T-cell (primary cell): ENCODE data around the gene SRP54. TPM values are rescaled to one million over a fixed set of nuclear protein-coding genes. Genes with fewer than 3 reads are reported as not detected.

Experiments
- ATAC-seq, 4 experiments: fragments of 200-7000 bp in 3 of 4; fragments of 150-1000 bp in 1 of 4; cut with Tn5 transposase; replicated peaks in 1 of 4; 1 replicate in 3 of 4; 2 replicates in 1 of 4; pipeline ENCODE4 v1.10.0; 2021; ENCODE audit warnings: moderate library complexity in 3 of 4, mild to moderate bottlenecking in 2 of 4, moderate number of reproducible peaks in 1 of 4
- CTCF ChIA-PET, 2 donors: fragments of 300-600 bp; sonication (Branson Sonifier 250); formaldehyde crosslinking; loops; one replicate each; lab custom pipeline; 2022; ENCODE audit warnings: antibody characterized with exemption in 2 of 2; lab: Charles Lee
- POLR2A ChIA-PET, 2 donors: fragments of 300-600 bp; sonication (Branson Sonifier 250); formaldehyde crosslinking; loops; one replicate each; lab custom pipeline; 2022; ENCODE audit warnings: antibody characterized with exemption in 2 of 2; lab: Charles Lee
- DNase-seq, 35 experiments: peaks; one replicate each; pipeline versions ENCODE4 v3.0.0 to v3.0.0-alpha.2; 2013 to 2023
- H3K27ac ChIP-seq: one replicate; pipeline ENCODE4 v1.5.1; 2013; ENCODE audit warnings: low read length
- H3K27me3 ChIP-seq, 2 experiments: replicated peaks in 1 of 2; 1 replicate in 1 of 2; 2 replicates in 1 of 2; pipeline versions ENCODE4 v1.6.1 to v1.7.0; 2013; ENCODE audit warnings: low read length in 1 of 2, mixed read lengths in 1 of 2; ENCODE audit not compliant: control insufficient read depth in 2 of 2, insufficient read depth in 2 of 2; ENCODE audit errors: extremely low read depth in 1 of 2
- H3K36me3 ChIP-seq, 2 donors: 1 replicate in 1 of 2; 2 replicates in 1 of 2; pipeline versions ENCODE4 v1.6.1 to v1.7.0; 2013; ENCODE audit warnings: low read length in 1 of 2; ENCODE audit not compliant: control insufficient read depth in 2 of 2, insufficient read depth in 1 of 2; ENCODE audit errors: extremely low read depth in 1 of 2
- H3K4me1 ChIP-seq, 2 experiments: 1 replicate in 1 of 2; 2 replicates in 1 of 2; pipeline versions ENCODE4 v1.6.1 to v1.7.0; 2013; ENCODE audit warnings: low read length in 2 of 2, mixed read lengths in 1 of 2; ENCODE audit not compliant: insufficient read depth in 2 of 2, control insufficient read depth in 1 of 2; ENCODE audit errors: extremely low read depth in 1 of 2
- H3K4me3 ChIP-seq, 2 donors: 1 replicate in 1 of 2; 2 replicates in 1 of 2; pipeline versions ENCODE4 v1.5.1 to v1.7.0; 2013; ENCODE audit warnings: mild to moderate bottlenecking in 2 of 2, low read length in 1 of 2, moderate library complexity in 1 of 2; ENCODE audit not compliant: control insufficient read depth in 1 of 2; ENCODE audit errors: extremely low read depth in 1 of 2
- H3K9me3 ChIP-seq: 2 replicates; pipeline ENCODE4 v1.7.0; 2013
- H3K27ac Mint-ChIP-seq, 2 donors: one replicate each; pipeline ENCODE4 v1.8.0; 2020 to 2021; ENCODE audit warnings: mild to moderate bottlenecking in 2 of 2, mixed read lengths in 2 of 2
- H3K27me3 Mint-ChIP-seq, 2 donors: one replicate each; pipeline ENCODE4 v1.8.0; 2021 to 2022; ENCODE audit warnings: mixed read lengths in 2 of 2
- H3K36me3 Mint-ChIP-seq: one replicate; pipeline ENCODE4 v1.8.0; 2021; ENCODE audit warnings: mixed read lengths
- H3K4me1 Mint-ChIP-seq, 3 donors: one replicate each; pipeline ENCODE4 v1.8.0; 2020 to 2022; ENCODE audit warnings: mixed read lengths in 3 of 3, mild to moderate bottlenecking in 1 of 3
- H3K4me3 Mint-ChIP-seq, 3 donors: one replicate each; pipeline ENCODE4 v1.8.0; 2020 to 2022; ENCODE audit warnings: mild to moderate bottlenecking in 3 of 3, mixed read lengths in 3 of 3, moderate library complexity in 3 of 3
- H3K9me3 Mint-ChIP-seq, 3 donors: one replicate each; pipeline ENCODE4 v1.8.0; 2020 to 2022; ENCODE audit warnings: mixed read lengths in 3 of 3
- WGBS: methylation state at CpG from one replicate; pipeline ENCODE4 v1.1.5; 2013; ENCODE audit warnings: missing lambda C conversion rate; ENCODE audit not compliant: insufficient coverage; 5-methylcytosine and 5-hydroxymethylcytosine counted together
- total RNA-seq, 35 experiments: library from RNA in 6 of 35; stranded (reverse) in 6 of 35; fragments of 120-200 nt in 1 of 35; gene quantifications; one replicate each; pipeline versions ENCODE4 v1.2.1 to v1.2.4 and lab custom pipeline; 2013 to 2026

SRP54 gene
- total RNA-seq, result 10 to 100 TPM; 41.5 to 55.4 (median 41.9) TPM
- total RNA-seq (2013), result 57.7 TPM
- total RNA-seq (lab: John Stamatoyannopoulos, UW), result 40.1 to 178 (median 76.1) reads per million in 29 experiments

DNA sequence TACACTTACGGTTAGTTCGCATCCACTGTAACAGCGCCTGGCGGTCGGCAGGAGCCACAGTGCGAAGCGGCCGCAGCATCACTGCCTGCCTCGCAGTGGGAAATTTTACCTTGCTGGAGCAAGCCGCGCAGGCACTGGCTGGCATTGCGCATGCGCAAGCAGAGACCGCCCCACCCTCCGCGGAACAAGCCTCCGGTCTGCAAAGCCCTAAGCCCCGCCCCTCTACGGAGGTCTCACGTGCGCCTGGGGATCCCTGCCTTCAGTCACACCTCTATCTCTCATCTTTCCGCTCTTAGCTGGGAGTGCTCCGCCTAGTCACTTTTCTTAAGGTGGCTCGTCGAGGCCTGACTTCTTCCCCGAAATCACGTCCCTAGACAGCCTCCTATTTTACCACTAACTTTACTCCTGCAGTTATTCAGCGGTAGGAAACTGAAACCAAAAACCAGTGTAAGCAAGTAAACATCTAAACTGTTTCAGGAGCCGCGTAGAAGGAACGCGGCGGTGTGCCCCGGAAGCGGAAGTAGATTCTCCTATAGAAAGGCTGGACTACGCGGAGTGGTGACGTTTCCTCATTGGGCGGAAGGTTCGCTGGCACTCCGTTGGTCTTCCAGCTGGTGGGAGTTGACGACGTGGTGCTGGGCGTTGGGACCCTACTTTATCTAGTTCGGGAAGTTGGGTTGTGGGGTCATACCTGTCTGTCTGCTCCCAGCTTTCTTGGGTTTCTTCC is at the start of gene SRP54:
SRP54 (plus strand) TSS at position 572 of the 727 bp plus-strand sequence. CDS start 13,718 bp downstream, outside the sequence.
- Mint-ChIP-seq H3K27ac (no peak within 1 kb of the TSS), H3K27me3 (no peaks in the 10 kb centered on the region), H3K36me3 (peaks cover 13% of the 10 kb centered on the region), H3K4me3 (no peak within 1 kb of the TSS), H3K9me3 (no peaks in the 10 kb centered on the region), H3K4me1 (peaks cover 19 to 21% (median 20%) of the 10 kb centered on the region in 3 donors)
- peaks cover 27 to 28% of the 10 kb centered on the region in 2 experiments for H3K4me1 ChIP-seq
- H3K27me3 ChIP-seq, result no peaks in the 10 kb centered on the region
- no peaks in the 10 kb centered on the region for H3K36me3 ChIP-seq
- CTCF ChIA-PET, result interaction anchor here in 1 of 2 donors (0.6 to 3.1 kb wide), 6 partner anchors 64 to 434 kb away, joined by 3 to 15 read pairs (median 4); partner anchors contain the start of genes BAZ1A, FAM177A1, PPP2R3C and PRORP
- no peaks in the 10 kb centered on the region for H3K9me3 ChIP-seq
- peak; percentile 96 to 100 (median 100) for DNase-seq
- peak; percentile 92 to 95 (median 94) for ATAC-seq
- H3K4me3 ChIP-seq, result peak within 1 kb of the TSS; percentile 66 to 82
- under 1% methylated on average over 45 of the region's 45 CpGs for WGBS
- H3K27ac ChIP-seq, result peak within 1 kb of the TSS; percentile 98
- POLR2A ChIA-PET, result interaction anchor here (0.5 to 4.5 kb wide), 24 partner anchors 10 to 434 kb away, joined by 3 to 58 read pairs (median 3); partner anchors contain the start of gene FAM177A1 (in 2 of the 2)

DNA sequence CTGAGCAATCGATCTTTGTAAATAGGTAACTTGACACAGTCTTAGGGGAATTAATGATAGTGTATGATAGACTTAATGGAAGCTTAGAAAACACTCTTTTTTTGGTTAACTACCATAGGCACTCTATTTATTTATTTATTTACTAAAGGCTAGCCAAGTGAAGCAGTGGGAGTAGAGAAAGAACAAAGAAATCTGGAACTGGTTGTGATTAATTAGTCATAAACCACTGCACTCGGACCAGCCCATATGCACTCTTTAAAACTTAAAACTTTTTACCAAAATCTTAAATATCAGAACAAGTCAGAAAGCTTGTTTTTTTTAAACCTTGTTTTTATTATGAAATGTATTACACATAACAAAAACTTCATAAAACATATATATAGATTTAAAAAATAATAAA is 49.5 kb upstream of the SRP54 start:
- Mint-ChIP-seq H3K27ac (peak overlapping the region; percentile 83 to 90), H3K4me3 (no peak overlapping the region), H3K9me3 (no peaks in the 10 kb centered on the region), H3K4me1 (peaks cover 34 to 41% (median 36%) of the 10 kb centered on the region in 3 donors), H3K27me3 (no peaks in the 10 kb centered on the region), H3K36me3 (peaks cover 13% of the 10 kb centered on the region)
- H3K4me3 ChIP-seq, result no peak overlapping the region
- ATAC-seq (no peak), DNase-seq (no peak)
- ChIA-PET CTCF (interaction anchor here (0.6 to 0.8 kb wide), 4 partner anchors 13 to 107 kb away, joined by 3 read pairs; no protein-coding TSS in a partner anchor), POLR2A (interaction anchor here in 1 of 2 donors (0.6 to 1.7 kb wide), 3 partner anchors 48 to 61 kb away, joined by 8 to 12 read pairs (median 9); no protein-coding TSS in a partner anchor)
- no peak overlapping the region for H3K27ac ChIP-seq
- no peaks in the 10 kb centered on the region for H3K9me3 ChIP-seq
- peaks cover 11 to 26% of the 10 kb centered on the region in 2 experiments for H3K4me1 ChIP-seq
- WGBS, result no CpG with 5 or more reads among the region's 2 CpGs
- no peaks in the 10 kb centered on the region for H3K36me3 ChIP-seq
- no peaks in the 10 kb centered on the region for H3K27me3 ChIP-seq

DNA sequence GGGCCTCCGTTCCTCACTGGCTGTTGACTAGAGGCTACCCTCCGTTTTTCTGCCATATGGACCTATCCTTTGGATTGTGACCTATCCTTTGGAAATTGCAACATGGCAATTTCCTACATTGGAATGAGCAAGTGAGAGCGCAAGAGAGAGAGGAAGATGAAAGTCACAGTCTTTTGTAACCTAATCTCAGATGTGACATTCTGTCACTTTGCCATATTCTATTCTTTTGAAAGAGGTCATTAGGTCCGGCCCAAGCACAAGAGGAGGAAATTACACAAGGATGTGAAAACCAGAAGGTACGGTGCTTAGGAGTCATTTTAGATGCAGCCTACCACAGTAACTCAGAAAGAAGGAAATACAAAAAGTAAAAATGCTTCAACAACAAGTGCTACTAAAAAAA is 47.3 kb upstream of the SRP54 start:
- Mint-ChIP-seq H3K9me3 (no peaks in the 10 kb centered on the region), H3K27ac (peak overlapping the region; percentile 2 to 69), H3K4me1 (peaks cover 18 to 25% (median 19%) of the 10 kb centered on the region in 3 donors), H3K27me3 (no peaks in the 10 kb centered on the region), H3K4me3 (no peak overlapping the region), H3K36me3 (peaks cover 23% of the 10 kb centered on the region)
- Histone ChIP-seq H3K4me3 (no peak overlapping the region), H3K27ac (no peak overlapping the region), H3K27me3 (no peaks in the 10 kb centered on the region), H3K9me3 (no peaks in the 10 kb centered on the region), H3K4me1 (peaks cover 5 to 12% of the 10 kb centered on the region in 2 experiments), H3K36me3 (peaks cover 0 to 3% of the 10 kb centered on the region in 2 donors)
- ATAC-seq (no peak), DNase-seq (no peak)
- POLR2A ChIA-PET, result interaction anchor here in 1 of 2 donors (0.7 to 1.2 kb wide), 2 partner anchors 8 to 9 kb away, joined by 3 read pairs; no protein-coding TSS in a partner anchor
- CTCF ChIA-PET, result interaction anchor here (0.7 to 0.9 kb wide), 2 partner anchors 12 to 101 kb away, joined by 3 to 6 read pairs; no protein-coding TSS in a partner anchor
- WGBS, result 100% methylated on average over 2 of the region's 5 CpGs

DNA sequence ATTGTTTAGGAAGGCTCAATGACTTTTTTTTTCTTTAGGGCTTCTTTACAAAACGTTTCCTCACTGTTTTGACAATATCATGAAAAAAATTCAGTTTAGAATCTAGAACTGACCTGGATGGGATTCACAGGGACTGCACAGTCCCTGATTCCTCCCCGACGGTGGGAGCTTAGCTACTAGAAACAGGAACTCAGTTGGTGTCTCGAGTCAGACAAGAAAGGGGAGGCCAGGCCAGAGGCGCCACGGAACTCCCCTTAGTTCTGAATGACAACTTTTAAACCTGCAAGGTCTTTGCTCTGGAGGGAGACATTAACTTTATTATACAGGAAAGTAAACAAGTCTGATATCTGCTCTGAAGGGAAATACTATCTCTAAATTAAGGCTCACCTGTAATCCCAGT is 45.4 kb upstream of the SRP54 start:
- peaks cover 27% of the 10 kb centered on the region for H3K36me3 Mint-ChIP-seq
- ATAC-seq (no peak), DNase-seq (peak in 1 of 35 experiments; percentile 1)
- H3K9me3 ChIP-seq, result no peaks in the 10 kb centered on the region
- H3K4me1 Mint-ChIP-seq, result peaks cover 7 to 13% (median 11%) of the 10 kb centered on the region in 3 donors
- peaks cover 0 to 4% (median 0%) of the 10 kb centered on the region in 3 donors for H3K9me3 Mint-ChIP-seq
- no peaks in the 10 kb centered on the region for H3K4me1 ChIP-seq
- no peak overlapping the region for H3K27ac ChIP-seq
- H3K36me3 ChIP-seq, result peaks cover 0 to 3% of the 10 kb centered on the region in 2 donors
- no peaks in the 10 kb centered on the region for H3K27me3 ChIP-seq
- no peak overlapping the region for H3K4me3 Mint-ChIP-seq
- peak overlapping the region; percentile 76 to 83 for H3K27ac Mint-ChIP-seq
- no peaks in the 10 kb centered on the region for H3K27me3 Mint-ChIP-seq
- 74% methylated on average over 3 of the region's 6 CpGs for WGBS
- ChIA-PET POLR2A (no interaction called here), CTCF (no interaction called here)
- H3K4me3 ChIP-seq, result no peak overlapping the region

DNA sequence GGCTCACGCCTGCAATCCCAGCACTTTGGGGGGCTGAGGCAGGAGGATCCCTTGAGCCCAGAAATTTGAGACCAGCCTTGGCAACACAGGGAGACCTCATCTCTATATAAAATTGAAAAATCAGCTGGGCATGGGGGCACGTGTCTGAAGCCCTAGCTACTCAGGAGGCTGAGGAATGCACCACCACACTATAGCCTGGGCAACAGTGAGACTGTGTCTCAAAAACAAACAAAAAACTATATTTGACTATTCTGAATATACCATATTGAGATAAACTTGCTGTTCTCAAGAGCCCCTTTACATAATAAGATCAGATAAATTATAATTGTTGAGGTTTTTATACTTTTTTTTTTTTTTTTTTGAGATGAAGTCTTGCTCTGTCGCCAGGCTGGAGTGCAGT is 44.9 kb upstream of the SRP54 start:
- no peaks in the 10 kb centered on the region for H3K4me1 ChIP-seq
- CTCF ChIA-PET, result no interaction called here
- peak overlapping the region; percentile 76 to 83 for H3K27ac Mint-ChIP-seq
- H3K9me3 ChIP-seq, result no peaks in the 10 kb centered on the region
- H3K9me3 Mint-ChIP-seq, result peaks cover 0 to 4% (median 0%) of the 10 kb centered on the region in 3 donors
- peaks cover 27% of the 10 kb centered on the region for H3K36me3 Mint-ChIP-seq
- H3K4me3 ChIP-seq, result no peak overlapping the region
- ATAC-seq, result no peak
- no CpG with 5 or more reads among the region's 3 CpGs for WGBS
- no peak for DNase-seq
- H3K27me3 Mint-ChIP-seq, result no peaks in the 10 kb centered on the region
- H3K27me3 ChIP-seq, result no peaks in the 10 kb centered on the region
- POLR2A ChIA-PET, result interaction anchor here in 1 of 2 donors (0.7 kb wide), 1 partner anchor 21 kb away, joined by 3 read pairs; no protein-coding TSS in a partner anchor
- no peak overlapping the region for H3K4me3 Mint-ChIP-seq
- H3K27ac ChIP-seq, result no peak overlapping the region
- H3K36me3 ChIP-seq, result peaks cover 0 to 3% of the 10 kb centered on the region in 2 donors
- H3K4me1 Mint-ChIP-seq, result peaks cover 7 to 12% (median 11%) of the 10 kb centered on the region in 3 donors

DNA sequence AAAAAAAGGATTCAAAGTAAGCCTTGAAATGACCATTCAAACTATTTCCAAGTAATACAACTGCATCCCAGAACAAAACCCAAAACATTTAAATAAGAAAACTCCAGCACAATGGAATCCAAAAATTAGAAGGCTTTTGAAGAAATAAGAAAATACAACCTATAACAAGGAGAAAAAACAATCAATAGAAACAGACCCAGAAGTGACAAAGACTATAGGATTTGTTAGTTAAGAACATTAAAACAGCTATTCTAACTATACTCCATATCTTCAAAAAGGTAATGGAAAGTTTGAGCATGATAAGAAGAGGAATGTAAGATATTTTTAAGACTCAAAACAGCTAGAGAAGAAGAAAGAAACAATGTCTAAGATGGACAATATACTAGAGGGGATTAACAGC is 39.3 kb upstream of the SRP54 start:
- Histone ChIP-seq H3K36me3 (peaks cover 2 to 3% of the 10 kb centered on the region in 2 donors), H3K9me3 (no peaks in the 10 kb centered on the region), H3K27me3 (no peaks in the 10 kb centered on the region), H3K4me1 (no peaks in the 10 kb centered on the region), H3K27ac (no peak overlapping the region), H3K4me3 (no peak overlapping the region)
- peaks cover 0 to 6% (median 0%) of the 10 kb centered on the region in 3 donors for H3K4me1 Mint-ChIP-seq
- peaks cover 37% of the 10 kb centered on the region for H3K36me3 Mint-ChIP-seq
- ChIA-PET CTCF (no interaction called here), POLR2A (interaction anchor here in 1 of 2 donors (0.7 kb wide), 1 partner anchor 9 kb away, joined by 3 read pairs; no protein-coding TSS in a partner anchor)
- H3K4me3 Mint-ChIP-seq, result no peak overlapping the region
- peaks cover 4 to 19% (median 7%) of the 10 kb centered on the region in 3 donors for H3K9me3 Mint-ChIP-seq
- DNase-seq (no peak), ATAC-seq (no peak)
- no peaks in the 10 kb centered on the region for H3K27me3 Mint-ChIP-seq
- H3K27ac Mint-ChIP-seq, result peak overlapping the region in 1 of 2 donors; percentile 11
